HG03378 (cell line): ENCODE results near the gene SLC39A5.
"Not testable (repeated sequence)": the region's sequence is repeated elsewhere in the genome, so short reads cannot be mapped to it uniquely, and the experiment has no call there.

Experiments used
- ATAC-seq: cut with Tn5 transposase; IDR thresholded peaks from one replicate; pipeline ENCODE4 v1.9.1; 2021; ENCODE audit warnings: mild to moderate bottlenecking, moderate library complexity; ENCODE audit not compliant: unreplicated experiment

Gene SLC39A5

DNA sequence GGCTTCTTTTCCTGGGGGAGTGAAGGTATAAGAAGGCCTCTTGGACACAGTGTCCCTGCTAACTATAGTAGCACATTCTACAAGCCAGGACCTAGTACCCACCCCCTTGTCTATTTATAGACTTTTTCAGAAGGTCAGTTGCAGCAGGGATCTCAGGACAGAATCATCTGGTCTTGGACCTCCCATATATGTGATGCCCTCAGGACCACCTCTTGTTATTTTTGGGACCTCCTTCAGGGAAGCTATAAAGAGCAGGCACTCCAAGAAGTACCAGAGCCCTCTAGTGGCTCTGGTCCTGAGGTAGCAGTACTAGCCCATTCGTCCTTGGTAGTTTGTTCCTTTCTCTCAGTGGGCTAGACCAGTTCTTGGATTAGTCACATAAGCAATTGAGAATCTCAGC lies 41.2 kb downstream of the SLC39A5 start:
- no peak for ATAC-seq

DNA sequence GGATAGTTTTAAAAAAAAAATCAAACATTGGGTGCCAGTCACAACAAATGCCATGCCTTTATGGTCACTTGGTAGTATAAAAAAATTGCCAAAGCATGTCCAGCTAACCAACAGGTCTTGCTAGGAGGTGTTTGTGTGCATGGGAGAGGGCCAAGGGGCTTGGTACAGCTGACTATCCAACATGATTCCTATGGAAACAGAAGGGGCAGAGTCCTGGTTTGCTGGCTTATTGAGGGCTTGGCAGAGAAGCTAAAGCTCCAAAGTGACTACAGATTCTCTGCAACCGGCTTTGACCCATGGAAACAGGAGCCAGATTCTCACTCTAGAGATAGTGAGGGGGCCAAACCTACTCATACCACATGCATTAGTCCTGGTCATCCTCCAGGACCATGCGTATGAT lies 42.6 kb downstream of the SLC39A5 start:
- ATAC-seq: not testable (repeated sequence)

DNA sequence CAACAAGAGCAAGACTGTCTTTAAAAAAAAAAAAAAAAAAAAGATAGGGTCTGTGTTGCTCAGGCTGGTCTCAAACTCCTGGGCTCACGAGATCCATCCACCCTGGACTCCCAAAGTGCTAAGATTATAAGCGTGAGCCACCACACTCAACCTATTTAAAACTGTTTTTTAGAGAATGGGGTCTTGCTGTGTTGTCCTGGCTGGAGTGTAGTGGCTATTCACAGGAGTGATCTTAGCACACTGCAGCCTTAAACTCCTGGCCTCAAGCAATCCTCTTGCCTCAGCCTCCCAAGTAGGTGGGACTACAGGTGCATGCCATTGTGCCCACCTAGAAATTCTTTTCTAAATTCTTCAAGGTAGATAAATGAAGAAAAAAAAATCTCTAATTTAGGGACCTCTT lies 44.4 kb downstream of the SLC39A5 start:
- ATAC-seq: no peak

DNA sequence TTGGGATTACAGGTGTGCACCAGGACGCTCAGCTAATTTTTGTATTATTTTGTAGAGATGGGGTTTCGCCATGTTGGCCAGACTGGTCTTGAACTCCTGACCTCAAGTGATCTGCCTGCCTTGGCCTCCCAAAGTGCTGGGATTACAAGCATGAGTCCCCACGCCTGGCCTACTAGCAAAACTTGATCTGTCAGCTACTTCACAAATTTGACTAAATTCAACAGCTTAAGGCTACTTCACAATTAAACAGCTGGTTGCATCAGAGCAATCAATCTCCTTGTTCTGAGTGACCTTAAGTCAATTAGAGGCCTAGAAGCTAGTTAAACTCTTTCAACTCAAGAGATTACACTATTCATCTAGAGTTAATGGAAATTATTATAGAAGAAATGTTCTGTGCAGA lies 49.1 kb downstream of the SLC39A5 start:
- no peak for ATAC-seq

DNA sequence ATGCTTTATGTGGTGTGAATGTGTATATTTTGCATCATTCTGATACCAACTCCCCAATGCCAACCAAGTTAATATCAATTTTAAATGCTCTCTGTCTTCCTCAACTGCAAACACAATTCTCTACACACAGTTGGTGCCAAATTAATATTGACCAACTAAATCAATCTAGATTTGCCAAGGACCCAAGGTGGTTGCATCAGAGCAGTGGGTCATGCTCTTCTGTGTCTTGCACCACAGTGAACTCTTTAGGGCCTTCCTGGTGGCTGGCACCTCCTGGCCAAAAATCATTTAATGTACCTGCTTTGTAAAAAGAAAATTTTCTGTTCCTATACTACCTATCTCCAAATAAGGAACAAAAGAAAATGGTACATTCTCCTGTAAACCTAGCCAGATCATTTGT lies 51.0 kb downstream of the SLC39A5 start:
- no peak for ATAC-seq

DNA sequence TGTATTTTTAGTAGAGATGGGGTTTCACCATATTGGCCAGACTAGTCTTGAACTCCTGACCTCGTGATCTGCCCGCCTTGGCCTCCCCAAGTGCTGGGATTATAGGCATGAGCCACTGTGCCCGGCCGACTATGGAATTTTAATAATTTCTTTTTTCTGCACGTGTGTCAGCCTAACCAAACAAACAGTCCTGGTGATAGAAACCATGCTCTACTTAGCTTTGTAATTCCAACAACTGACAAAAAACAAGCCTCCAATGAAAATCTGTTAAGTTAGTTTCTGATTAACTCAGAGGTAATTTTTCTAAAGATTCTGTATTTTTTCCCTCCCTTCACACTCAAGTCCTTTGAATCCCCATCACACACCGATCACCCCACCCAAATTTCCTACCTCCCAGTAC lies 52.2 kb downstream of the SLC39A5 start:
- ATAC-seq: no peak

DNA sequence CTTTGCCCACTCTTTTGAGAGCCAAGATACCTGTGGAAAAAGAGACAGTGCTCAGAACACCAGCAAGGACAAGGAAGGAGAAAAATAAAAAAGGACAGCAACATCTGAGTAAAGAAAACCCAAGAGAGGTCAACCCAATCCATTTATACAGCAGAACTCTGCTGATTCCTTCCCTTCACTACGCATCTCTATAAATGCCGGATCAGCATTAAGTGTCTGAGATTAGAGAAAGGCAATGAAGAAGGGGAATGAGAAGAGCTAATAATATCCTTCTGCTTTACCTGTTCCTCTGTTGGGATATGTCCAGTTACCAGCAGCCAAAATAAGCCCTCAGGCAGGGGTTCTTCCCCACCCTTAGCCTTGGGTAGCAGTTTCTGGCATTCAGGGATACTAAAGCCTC lies 52.7 kb downstream of the SLC39A5 start:
- no peak for ATAC-seq

DNA sequence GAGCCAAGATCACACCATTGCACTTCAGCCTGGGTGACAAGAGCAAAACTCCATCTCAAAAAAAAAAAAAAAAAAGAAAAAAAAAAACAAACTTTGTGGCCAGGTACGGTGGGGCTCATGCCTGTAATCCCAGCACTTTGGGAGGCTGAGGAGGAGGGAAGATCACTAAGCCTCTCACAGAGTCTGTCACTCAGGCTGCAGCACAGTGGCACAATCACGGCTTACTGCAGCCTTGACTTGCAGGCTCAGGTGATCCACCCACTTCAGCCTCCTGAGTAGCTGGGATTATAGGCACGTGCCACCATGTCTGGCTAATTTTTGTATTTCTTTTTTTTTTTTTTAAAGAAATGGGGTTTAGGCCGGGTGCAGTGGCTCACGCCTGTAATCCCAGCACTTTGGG lies 54.4 kb downstream of the SLC39A5 start:
- not testable (repeated sequence) for ATAC-seq

DNA sequence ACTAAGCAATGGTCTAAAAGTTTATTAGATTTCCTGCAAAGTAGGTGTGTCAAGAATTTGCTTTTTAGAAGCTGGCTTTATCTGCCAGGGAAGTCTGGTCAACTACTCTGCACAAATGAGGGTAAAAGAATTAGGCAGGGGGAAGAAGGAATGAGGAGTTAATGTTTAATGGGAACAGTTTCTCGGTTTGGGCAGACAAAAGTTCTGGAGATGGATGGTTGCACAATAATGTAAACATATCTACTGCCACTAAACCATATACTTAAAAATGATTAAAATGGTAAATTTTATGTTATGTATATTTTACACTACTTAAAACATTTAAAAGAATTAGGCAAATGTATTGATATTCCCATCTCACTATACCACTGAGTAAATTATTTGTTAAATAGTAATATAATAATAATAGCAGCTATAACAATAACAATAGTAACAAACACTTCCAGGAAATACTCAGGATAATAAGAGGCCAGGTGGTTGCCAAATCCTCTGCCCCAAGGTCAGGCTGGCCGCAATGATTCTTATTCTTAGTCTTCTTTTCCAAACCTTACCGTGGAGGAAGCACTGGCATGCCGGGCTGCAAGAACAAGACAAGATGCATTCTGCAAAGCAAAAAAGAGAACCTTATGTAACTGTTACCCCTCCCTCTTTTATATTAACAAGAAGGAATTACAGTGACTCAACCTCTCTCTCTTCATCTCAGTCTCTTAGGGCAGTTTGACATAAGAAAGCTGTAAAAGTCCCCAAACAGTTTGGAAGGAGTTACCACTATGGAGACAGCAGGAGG lies 56.4 kb downstream of the SLC39A5 start:
- ATAC-seq: no peak
